ENCODE measurements around the gene TMEM82. TPM values are rescaled to one million over a fixed set of nuclear protein-coding genes. Genes with fewer than 3 reads are reported as not detected.
A peak's percentile ranks its signal among the peaks of the same experiment; 100 is the strongest.

TMEM82 gene
- polyA plus RNA-seq, 1 donor from 2014 or later: not detected

GRCh38 chr1:15755646-15756040, 13.3 kb downstream of the TMEM82 start:
- Histone ChIP-seq H2AFZ (ENCODE audit: low read depth, low read length) (no peak overlapping the region), H3K9ac (ENCODE audit: low read length) (no peak overlapping the region), H3K27ac (ENCODE audit: low read length) (no peak overlapping the region), H3K27me3 (ENCODE audit: insufficient read depth, low read depth, low read length) (peaks cover 15% of the 10 kb centered on the region), H3K79me2 (replicated peaks; ENCODE audit: insufficient read depth, low read length) (peaks cover 6% of the 10 kb centered on the region), H3K9me3 (ENCODE audit: low read length) (no peaks in the 10 kb centered on the region), H3K9me2 (ENCODE audit: insufficient read depth, low read length) (no peaks in the 10 kb centered on the region), H3F3A (ENCODE audit: insufficient read depth, low read length, poor library complexity, severe bottlenecking) (no peaks in the 10 kb centered on the region), H3K36me3 (ENCODE audit: insufficient read depth, low read length) (no peaks in the 10 kb centered on the region), H3K4me3 (ENCODE audit: low read length) (no peak overlapping the region), H4K20me1 (ENCODE audit: insufficient read depth) (no peaks in the 10 kb centered on the region), H3K4me2 (ENCODE audit: low read length) (no peak overlapping the region)
- no peak for TF ChIP-seq SMC3 (conservative IDR thresholded peaks at IDR 0.05; ENCODE audit: poor library complexity)

DNA sequence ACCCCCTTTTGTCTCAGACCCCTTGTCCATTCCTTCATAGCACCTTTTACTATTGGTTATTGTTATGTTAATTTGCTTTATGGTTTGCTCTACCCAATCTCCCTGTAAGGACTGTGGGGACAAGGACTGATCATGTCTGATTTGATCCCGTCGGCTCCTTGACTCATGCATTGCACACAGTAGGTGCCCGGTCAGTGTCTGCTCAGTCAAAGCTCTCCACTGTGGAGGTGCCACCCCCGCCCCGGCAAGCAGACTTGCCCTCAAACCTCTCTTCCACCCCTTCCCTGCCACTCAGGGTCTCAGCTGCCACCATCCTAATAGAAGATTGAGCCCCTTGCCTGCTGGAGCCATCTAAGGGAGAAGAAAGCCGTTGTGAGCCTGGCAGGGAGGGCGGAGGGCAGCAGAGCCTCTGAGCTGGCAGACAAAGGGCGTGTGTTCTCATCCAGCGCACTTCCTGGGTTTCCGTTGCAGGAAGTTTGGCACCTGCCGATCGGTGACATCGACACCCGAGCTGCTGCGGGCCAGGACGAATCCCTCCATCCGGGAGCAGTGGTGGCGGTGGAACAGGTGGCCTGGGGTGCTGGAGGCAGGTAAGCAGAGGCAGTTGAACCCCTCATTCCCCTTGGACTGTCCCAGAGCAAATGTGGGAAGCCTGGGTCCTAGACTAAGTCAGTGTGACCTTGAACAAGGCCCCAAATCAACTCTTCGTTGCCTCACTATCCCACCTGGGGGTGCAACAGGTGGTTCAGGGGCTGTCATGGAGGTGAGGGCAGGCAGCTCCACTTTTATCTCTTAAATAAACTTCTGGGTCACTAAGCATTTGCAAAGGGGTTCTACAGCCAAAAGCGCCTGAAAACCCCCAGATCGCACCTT, 14.1 kb downstream of the TMEM82 start:
- H3K27ac ChIP-seq (ENCODE audit: low read length): no peak overlapping the region
- H3K4me3 ChIP-seq (ENCODE audit: low read length): no peak overlapping the region
- TF ChIP-seq TAF1 (IDR thresholded peaks at IDR 0.05; ENCODE audit: low read depth): no peak
- no peak for TF ChIP-seq POLR2AphosphoS5 (IDR thresholded peaks at IDR 0.05)
- no peaks in the 10 kb centered on the region for H4K20me1 ChIP-seq (ENCODE audit: insufficient read depth)
- no peaks in the 10 kb centered on the region for H3K36me3 ChIP-seq (ENCODE audit: insufficient read depth, low read length)
- no peaks in the 10 kb centered on the region for H3K9me2 ChIP-seq (ENCODE audit: insufficient read depth, low read length)
- peaks cover 15% of the 10 kb centered on the region for H3K27me3 ChIP-seq (ENCODE audit: insufficient read depth, low read depth, low read length)
- H3K9me3 ChIP-seq (ENCODE audit: low read length): no peaks in the 10 kb centered on the region
- H2AFZ ChIP-seq (ENCODE audit: low read depth, low read length): no peak overlapping the region
- peaks cover 6% of the 10 kb centered on the region for H3K79me2 ChIP-seq (replicated peaks; ENCODE audit: insufficient read depth, low read length)
- H3K4me2 ChIP-seq (ENCODE audit: low read length): no peak overlapping the region
- no peaks in the 10 kb centered on the region for H3F3A ChIP-seq (ENCODE audit: insufficient read depth, low read length, poor library complexity, severe bottlenecking)
- no peak overlapping the region for H3K9ac ChIP-seq (ENCODE audit: low read length)

- Histone ChIP-seq H3K9ac (ENCODE audit: low read length) (peak overlapping the region; percentile 85), H3K4me3 (ENCODE audit: low read length) (peak overlapping the region; percentile 84), H3K4me2 (ENCODE audit: low read length) (no peak overlapping the region), H3K36me3 (ENCODE audit: insufficient read depth, low read length) (no peaks in the 10 kb centered on the region), H2AFZ (ENCODE audit: low read depth, low read length) (no peak overlapping the region), H3K27ac (ENCODE audit: low read length) (no peak overlapping the region), H3F3A (ENCODE audit: insufficient read depth, low read length, poor library complexity, severe bottlenecking) (no peaks in the 10 kb centered on the region), H3K27me3 (ENCODE audit: insufficient read depth, low read depth, low read length) (peaks cover 15% of the 10 kb centered on the region), H4K20me1 (ENCODE audit: insufficient read depth) (no peaks in the 10 kb centered on the region), H3K9me3 (ENCODE audit: low read length) (no peaks in the 10 kb centered on the region), H3K9me2 (ENCODE audit: insufficient read depth, low read length) (no peaks in the 10 kb centered on the region), H3K79me2 (replicated peaks; ENCODE audit: insufficient read depth, low read length) (peaks cover 6% of the 10 kb centered on the region)
- no peak for TF ChIP-seq SMC3 (conservative IDR thresholded peaks at IDR 0.05; ENCODE audit: poor library complexity)
- TF ChIP-seq, protein P1, sequence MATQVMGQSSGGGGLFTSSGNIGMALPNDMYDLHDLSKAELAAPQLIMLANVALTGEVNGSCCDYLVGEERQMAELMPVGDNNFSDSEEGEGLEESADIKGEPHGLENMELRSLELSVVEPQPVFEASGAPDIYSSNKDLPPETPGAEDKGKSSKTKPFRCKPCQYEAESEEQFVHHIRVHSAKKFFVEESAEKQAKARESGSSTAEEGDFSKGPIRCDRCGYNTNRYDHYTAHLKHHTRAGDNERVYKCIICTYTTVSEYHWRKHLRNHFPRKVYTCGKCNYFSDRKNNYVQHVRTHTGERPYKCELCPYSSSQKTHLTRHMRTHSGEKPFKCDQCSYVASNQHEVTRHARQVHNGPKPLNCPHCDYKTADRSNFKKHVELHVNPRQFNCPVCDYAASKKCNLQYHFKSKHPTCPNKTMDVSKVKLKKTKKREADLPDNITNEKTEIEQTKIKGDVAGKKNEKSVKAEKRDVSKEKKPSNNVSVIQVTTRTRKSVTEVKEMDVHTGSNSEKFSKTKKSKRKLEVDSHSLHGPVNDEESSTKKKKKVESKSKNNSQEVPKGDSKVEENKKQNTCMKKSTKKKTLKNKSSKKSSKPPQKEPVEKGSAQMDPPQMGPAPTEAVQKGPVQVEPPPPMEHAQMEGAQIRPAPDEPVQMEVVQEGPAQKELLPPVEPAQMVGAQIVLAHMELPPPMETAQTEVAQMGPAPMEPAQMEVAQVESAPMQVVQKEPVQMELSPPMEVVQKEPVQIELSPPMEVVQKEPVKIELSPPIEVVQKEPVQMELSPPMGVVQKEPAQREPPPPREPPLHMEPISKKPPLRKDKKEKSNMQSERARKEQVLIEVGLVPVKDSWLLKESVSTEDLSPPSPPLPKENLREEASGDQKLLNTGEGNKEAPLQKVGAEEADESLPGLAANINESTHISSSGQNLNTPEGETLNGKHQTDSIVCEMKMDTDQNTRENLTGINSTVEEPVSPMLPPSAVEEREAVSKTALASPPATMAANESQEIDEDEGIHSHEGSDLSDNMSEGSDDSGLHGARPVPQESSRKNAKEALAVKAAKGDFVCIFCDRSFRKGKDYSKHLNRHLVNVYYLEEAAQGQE (IDR thresholded peaks at IDR 0.05; ENCODE audit: borderline replicate concordance): no peak
- no peak for TF ChIP-seq RAD21 (conservative IDR thresholded peaks at IDR 0.05)
- no peak for TF ChIP-seq POLR2AphosphoS5 (IDR thresholded peaks at IDR 0.05)
- TF ChIP-seq TAF1 (IDR thresholded peaks at IDR 0.05; ENCODE audit: low read depth): no peak
- TF ChIP-seq, protein P2, sequence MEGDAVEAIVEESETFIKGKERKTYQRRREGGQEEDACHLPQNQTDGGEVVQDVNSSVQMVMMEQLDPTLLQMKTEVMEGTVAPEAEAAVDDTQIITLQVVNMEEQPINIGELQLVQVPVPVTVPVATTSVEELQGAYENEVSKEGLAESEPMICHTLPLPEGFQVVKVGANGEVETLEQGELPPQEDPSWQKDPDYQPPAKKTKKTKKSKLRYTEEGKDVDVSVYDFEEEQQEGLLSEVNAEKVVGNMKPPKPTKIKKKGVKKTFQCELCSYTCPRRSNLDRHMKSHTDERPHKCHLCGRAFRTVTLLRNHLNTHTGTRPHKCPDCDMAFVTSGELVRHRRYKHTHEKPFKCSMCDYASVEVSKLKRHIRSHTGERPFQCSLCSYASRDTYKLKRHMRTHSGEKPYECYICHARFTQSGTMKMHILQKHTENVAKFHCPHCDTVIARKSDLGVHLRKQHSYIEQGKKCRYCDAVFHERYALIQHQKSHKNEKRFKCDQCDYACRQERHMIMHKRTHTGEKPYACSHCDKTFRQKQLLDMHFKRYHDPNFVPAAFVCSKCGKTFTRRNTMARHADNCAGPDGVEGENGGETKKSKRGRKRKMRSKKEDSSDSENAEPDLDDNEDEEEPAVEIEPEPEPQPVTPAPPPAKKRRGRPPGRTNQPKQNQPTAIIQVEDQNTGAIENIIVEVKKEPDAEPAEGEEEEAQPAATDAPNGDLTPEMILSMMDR (IDR thresholded peaks at IDR 0.05; ENCODE audit: poor library complexity, severe bottlenecking): no peak
- TF ChIP-seq EZH2 (IDR thresholded peaks at IDR 0.05; ENCODE audit: borderline replicate concordance, insufficient read depth, low read length, poor library complexity, severe bottlenecking): no peak
- TF ChIP-seq MXI1 (conservative IDR thresholded peaks at IDR 0.05; ENCODE audit: poor library complexity, severe bottlenecking): no peak
- no peak for TF ChIP-seq EP300 (conservative IDR thresholded peaks at IDR 0.05; ENCODE audit: poor library complexity, severe bottlenecking)
These were observed 14.8 kb downstream of the TMEM82 start for GRCh38 chr1:15757016-15757543.
